HG03064 (cell line): ENCODE results near the gene VEGFA.

Source experiments
- ATAC-seq: cut with Tn5 transposase; IDR thresholded peaks from one replicate; pipeline ENCODE4 v1.9.1; 2021; ENCODE audit warnings: low read depth; ENCODE audit not compliant: unreplicated experiment

Gene VEGFA

DNA sequence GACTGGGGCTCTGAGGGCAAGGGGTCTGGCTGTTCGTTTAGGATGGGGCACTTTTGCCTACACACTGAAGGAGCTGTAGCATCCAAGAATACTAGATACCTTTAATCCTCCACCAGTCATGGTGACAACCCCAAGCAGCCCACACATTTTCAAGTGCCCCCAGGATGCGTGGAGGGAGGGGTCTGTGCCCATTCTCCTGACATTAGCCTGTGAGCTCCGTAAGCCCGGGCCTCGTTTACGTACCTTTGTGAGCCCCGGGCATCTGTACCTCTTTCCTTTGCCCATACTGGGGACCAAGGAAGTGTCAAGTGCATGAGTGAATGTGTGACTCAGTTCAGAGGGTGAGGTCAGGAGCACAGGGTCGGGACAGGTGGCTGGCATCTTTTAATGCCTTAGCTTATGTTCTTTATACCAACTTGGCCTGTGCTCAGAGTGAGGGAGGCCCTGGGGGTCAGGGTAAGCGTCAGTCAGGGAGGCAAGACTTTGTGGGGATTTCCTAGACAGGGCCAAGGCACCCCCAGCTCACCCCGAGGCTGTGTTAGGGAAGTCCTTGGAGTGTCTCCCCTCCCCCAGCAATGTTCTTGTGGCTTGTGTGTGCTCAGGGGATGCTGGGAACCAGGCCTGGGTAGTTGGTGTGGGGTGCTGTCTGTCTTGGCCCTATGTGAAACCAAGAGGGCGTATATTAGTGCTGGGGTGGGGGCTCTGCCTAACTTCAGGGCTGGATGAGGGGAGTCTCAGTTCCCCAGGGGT is 12.9 kb downstream of the VEGFA start:
- no peak for ATAC-seq

DNA sequence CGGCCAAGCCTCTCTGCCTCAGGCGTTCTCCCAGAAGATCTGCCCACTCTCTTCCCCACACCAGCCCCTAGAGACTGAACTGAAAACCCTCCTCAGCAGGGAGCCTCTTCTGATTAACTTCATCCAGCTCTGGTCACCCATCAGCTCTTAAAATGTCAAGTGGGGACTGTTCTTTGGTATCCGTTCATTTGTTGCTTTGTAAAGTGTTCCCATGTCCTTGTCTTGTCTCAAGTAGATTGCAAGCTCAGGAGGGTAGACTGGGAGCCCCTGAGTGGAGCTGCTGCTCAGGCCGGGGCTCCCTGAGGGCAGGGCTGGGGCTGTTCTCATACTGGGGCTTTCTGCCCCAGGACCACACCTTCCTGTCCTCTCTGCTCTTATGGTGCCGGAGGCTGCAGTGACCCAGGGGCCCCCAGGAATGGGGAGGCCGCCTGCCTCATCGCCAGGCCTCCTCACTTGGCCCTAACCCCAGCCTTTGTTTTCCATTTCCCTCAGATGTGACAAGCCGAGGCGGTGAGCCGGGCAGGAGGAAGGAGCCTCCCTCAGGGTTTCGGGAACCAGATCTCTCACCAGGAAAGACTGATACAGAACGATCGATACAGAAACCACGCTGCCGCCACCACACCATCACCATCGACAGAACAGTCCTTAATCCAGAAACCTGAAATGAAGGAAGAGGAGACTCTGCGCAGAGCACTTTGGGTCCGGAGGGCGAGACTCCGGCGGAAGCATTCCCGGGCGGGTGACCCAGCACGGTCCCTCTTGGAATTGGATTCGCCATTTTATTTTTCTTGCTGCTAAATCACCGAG is 14.2 kb downstream of the VEGFA start:
- ATAC-seq, result no peak

DNA sequence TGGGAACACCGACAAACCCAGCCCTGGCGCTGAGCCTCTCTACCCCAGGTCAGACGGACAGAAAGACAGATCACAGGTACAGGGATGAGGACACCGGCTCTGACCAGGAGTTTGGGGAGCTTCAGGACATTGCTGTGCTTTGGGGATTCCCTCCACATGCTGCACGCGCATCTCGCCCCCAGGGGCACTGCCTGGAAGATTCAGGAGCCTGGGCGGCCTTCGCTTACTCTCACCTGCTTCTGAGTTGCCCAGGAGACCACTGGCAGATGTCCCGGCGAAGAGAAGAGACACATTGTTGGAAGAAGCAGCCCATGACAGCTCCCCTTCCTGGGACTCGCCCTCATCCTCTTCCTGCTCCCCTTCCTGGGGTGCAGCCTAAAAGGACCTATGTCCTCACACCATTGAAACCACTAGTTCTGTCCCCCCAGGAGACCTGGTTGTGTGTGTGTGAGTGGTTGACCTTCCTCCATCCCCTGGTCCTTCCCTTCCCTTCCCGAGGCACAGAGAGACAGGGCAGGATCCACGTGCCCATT is 15.3 kb downstream of the VEGFA start:
- no peak for ATAC-seq

DNA sequence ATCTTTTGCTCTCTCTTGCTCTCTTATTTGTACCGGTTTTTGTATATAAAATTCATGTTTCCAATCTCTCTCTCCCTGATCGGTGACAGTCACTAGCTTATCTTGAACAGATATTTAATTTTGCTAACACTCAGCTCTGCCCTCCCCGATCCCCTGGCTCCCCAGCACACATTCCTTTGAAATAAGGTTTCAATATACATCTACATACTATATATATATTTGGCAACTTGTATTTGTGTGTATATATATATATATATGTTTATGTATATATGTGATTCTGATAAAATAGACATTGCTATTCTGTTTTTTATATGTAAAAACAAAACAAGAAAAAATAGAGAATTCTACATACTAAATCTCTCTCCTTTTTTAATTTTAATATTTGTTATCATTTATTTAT is 15.9 kb downstream of the VEGFA start:
- no peak for ATAC-seq

DNA sequence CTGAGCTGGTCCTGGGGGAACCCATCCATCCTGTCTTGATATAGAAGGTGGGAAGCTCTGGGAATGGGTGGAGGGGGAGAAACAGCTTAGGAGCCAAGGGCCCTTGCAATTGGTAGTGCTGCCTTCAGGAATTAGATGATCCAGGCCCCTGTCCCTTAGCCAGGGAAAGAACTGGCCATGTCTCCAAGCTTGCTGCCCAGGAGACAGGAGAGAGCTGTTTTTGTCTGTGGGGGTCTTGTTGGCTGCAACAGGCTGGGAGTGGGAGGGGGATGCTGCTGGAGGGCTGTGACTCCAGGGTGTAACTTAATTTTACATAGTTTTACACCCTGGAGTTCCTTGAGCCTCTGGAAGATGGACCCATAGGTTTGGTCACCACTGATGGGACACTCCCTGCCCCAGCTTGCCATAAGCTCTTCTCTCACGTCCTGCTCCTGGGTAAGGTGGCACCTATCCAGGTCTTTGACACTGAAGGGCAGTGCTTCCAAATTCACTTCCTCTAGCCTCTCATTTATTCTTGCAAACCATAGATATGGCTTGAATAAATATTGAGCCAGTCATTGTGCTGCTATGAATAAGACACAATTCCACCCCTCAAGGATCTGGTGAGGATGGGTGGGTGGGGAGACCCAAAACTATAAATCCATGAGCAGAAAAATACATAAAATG is 16.8 kb downstream of the VEGFA start:
- ATAC-seq, result no peak

DNA sequence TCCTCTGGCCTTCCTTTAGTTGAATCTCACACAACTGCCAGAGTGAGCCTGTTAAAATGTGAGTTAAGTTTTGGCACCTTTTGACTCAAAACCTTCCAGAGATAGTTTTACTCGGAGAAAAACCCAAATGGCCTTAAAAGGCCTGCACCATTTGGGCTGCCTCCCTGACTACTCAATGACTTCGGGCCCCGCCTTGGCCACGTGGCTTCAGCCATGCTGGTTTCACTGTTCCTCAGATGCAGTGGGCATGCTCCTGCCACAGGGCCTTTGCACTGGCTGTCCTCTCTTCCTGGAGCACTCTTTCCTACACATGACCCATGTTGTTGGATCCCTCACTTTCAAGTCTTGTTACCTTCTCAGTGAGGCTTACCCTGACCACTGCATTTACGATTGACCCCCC is 18.3 kb downstream of the VEGFA start:
- no peak for ATAC-seq

DNA sequence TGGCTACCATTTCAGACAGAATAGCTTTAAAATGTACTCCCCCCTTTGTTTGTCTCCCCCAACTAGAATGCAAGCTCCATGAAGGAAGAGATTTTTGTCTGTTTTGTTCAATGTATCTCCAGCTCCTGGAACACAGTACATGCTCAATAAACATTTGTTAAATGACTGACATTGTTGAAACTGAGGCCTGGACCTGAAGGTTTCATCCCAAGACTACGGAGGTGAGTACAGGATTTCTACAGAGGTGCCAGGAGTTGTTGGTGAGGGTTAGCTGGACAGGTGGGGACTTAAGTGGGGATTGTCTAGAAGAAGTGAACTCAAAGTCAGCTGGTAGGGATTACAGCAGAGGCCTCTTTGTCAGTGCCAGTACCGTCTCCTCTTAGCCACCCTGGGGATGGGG is 19.4 kb downstream of the VEGFA start:
- ATAC-seq, result no peak

DNA sequence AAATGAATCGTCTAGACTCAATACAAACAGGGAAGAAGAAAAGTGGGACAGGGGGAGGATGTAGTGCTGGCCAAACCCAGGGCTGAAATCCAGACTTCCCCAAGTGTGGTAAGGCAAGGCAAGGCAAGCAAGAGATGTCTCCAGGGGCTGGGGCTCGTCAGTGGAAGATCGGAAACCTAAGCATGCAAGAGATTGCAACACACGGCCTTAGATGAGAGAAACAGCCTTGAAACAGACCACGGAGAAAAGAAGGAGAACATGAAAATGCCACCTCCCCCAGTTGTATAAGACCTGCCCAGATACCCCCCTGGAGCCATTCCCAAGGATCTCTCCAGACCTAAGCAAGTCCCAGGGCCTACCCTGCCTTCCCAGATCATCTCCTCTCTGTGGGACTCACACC is 20.0 kb downstream of the VEGFA start:
- ATAC-seq, result no peak

DNA sequence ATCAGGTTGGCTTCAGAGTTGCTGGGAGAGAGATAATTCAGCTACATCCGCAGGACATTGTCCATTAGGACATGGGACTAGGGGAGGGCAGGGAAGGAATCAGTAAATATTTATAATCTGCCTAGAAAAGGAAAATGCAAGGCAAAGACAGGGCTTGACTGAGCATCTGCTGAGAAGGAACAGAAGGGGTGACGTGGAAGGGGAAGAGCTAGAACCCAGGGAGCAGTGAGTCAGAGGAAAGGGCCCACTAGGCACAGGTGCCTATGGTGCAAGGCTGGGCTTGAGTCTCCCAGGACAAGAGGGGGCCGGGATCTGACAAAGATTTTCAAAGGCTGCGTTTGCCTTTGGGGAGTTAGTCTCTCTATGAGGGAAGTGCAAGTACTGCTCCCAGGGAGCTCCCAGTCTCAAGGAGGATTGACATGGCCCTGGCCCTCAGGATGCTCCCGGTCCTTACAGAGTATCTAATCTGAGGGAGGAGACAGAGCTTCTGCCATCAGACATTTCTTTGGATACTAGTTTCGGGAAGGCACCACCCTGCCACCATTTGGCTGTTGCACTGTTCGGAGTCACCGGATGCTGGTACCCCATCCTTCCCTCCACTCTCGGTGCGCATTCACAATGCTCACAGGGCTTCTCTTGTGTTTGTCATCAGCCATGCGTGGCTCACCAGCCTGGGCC is 21.9 kb downstream of the VEGFA start:
- ATAC-seq, result no peak

DNA sequence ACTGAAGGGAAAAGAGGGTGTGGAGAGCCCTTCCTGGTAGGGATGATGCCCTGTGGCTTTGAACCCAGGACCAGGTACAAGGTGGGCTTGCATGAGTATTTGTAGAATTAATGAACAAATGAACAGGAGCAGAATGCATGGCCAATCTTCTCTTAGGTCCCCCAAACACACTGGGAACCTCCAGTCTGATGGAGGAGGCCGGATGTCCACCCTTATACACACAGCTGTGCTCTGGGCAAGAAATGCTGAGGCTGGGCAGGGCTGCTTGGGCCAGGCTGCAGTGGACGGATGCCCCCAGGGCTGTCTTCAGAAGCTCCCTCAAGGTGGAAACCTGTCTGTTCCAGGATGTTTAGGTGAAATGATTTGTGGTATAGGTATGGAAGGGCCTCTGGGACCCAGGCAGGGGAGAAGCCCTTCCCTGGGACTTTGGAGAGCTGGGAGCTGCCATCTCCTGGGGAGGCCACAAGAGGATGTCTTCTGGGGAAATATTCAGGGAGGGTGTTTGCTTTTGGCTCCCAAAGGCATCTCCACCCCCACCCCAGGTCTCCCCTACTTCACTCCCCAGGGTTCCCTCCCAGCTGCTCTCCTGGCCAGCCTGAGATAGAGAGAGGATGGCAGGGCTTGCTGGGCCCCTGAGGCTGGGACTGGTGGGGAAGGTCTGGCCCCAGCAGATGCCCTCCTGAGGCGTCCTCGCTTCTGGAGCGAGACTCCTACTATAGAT is 23.3 kb downstream of the VEGFA start:
- no peak for ATAC-seq

DNA sequence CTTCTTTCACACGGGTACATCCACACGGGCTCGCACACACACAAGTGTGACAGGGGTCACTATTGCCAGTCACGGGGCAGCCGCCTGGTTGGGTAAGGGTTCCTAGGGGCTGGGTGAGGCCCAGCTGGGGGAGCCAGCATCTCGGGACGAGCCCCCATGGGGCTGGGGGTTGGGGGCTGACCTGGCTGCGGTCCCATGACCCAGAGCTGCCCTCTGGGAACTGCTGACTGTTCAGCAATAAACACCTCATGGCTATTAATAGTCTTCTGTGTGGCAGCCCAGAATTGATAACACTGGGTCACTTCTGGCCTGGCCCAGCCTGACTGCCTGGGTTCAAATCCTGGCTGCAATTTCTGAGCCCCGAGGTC is 23.8 kb downstream of the VEGFA start:
- no peak for ATAC-seq

DNA sequence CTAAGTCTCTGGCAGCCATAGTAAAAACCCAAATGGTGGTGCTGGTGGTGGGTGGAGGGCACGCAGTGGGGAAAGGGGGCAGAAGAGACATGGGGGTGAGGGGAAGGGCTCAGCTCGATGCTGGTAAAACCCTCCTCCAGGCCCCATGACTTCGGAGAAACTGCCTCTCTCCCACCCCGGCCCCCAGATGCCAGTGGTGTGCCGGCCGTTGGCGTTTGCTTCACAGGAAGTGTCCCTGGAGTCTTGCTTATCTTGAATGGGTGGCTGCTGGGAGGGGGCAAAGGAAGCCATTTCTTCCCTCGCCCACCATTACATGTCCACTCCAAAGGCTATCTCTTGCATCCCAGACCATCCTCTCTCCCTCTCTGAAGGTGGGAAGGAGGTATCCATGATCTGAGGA is 25.4 kb downstream of the VEGFA start:
- no peak for ATAC-seq

DNA sequence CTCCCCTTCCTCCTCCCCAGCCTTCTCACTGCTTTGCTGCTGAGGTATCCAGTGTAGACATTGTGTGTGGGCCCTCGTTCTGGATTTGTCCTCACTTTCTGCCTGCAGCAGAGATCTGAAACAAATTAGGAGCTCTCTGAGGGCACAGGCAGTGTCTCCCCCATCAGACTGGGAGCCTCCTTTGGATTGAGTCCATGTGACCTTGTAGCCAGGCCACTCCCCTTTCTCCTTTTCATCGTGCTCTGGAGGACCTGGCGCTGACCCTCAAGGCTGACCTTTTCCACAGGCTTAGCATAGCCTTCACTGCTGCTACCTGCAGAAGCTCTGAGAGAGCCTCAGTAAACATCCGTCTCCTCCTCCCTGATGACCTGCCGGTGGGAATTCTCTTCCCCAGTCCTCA is 26.2 kb downstream of the VEGFA start:
- no peak for ATAC-seq

DNA sequence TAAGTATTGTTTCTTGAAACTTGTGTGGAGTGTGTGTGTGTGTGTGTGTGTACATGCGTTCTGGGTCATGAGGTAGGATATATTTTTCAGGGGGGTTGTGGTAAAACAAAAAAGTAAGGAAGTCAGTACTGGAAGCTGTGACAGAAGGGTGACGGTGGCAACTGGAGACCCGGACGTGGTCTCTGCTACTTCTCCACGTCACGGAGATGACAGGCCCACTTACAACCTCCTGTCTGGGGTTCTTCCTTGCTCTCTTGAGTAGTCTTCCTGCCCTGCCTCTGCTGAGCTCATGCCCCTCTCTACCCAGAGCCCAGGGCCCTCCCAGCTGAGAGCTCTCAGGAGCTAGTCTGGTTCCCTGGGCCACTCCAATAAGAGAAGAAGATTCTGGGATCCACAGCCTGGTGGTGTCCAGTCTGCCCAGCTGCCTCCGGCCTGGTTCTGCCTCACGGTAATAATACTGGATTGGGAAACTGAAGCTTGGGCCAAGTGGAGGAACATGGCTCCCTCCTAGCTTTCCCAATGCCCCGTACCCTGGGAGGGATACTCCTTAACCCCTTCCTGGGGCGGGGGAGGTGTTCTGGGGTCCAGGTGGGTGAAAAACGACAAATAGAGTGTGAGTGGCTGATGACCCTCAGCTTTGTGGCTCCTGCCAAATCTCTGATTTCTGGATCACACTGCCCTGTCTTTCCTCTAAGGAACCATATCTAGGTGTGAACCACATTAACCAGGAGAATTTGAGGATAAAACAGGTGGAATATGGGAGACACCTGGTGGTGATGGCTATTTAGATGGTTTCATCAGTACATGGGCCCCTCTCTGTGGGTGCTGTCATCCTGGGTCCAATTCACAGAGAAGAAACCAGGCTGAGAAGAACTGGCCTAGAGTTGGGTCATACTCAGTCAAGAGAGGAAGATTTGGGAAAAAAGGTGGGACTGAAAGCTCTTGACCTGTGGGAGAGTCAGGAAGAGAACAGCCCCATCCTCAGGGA is 27.2 kb downstream of the VEGFA start:
- no peak for ATAC-seq

DNA sequence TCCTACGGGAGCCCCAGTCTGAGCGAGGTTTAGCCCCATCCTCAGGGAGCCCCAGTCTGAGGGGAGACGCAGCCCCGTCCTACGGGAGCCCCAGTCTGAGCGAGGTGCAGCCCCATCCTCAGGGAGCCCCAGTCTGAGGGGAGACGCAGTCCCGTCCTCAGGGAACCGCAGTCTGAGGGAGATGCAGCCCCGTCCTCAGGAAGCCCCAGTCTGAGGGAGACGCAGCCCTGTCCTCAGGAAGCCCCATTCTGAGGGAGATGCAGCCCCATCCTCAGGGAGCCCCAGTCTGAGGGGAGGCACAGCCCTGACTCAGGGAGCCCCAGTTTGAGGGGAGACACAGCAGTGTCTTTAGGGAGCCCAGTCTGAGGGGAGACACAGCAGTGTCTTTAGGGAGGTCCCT is 27.9 kb downstream of the VEGFA start:
- no peak for ATAC-seq

DNA sequence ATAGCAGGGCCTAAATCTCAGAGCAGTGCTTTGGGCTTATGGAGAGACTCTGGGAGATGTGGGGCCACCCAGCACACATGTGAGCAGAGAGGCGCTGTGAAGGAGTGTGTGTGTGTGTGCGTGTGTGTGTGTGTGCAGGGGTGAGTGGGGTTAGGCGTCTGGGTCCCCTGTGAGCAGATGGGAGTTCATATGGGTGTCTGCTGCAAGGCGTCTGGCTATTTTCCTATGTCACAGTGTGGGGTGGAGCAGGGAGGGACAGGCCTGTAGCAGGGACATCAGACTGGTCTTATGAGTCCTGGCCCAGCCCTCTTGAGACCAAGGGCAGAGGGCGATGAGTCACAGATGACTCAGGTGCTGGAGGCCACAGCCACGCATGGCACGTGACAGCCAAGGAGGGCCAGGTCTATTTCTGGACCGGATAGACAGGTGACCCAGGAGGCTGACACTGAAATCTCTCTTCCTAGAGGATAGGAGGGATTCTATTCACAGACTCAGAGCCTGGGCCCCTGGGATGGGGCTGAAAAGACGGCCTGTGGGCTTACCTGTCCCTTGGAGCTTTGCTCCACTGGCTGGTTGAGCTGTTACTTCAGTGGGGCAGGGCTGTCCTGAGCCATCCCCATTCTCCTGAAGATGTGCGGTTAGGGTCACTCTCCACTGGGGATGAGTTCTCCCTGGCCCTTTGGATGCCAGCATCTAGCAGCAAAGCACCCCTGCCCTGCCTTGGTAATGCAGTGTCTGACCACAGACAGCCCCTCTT is 28.9 kb downstream of the VEGFA start:
- ATAC-seq, result no peak

DNA sequence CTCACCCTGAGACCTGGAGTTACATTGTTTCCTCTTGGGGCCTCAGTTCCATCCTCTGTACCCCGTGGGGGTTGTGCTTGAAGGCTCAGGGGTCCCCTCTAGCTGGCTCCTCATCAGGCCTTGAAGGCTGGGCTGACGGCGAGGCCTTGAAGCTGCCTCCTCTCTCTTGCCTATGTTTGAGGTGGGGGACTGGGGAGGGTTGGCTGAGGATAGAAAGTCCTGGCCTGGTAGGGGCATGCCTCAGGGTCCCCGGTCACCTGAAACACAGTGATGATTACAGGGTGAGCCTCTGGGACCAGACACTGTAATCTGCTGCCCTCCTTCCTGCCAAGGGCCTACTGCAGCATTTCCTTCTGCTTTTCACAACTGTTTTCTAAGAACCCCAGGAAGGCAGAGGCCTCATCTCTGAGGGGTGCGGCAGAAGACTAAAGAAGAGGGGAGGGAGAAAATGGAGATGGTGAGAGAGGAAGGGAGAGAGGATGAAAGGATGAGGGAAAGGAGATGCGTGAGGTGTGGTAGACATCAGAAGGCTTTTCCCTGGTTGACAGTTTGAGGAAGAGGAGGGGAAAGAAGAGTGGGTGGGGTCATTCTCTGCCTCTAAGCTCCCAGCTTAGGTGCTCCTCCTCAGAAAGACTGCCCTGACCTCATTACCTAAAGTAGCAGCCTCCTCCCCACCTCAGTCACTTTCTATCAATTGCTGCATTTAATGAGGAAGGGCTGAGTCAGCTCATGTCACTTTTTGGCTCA is 29.7 kb downstream of the VEGFA start:
- no peak for ATAC-seq

DNA sequence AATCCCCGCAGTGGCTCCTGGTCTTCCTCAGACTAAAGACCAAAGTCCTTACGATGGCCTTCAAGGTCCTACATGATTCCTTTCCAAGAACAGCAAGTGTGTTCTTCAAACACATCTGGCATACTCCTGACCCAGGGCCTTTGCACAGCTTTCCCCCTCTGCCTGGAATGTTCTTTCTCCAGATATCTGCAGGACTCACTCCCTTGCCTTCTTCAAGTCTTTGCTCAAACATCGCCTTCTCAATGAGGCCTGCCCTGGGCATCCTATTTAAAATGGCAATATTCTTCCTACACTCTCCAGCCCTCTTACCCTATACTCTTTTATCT is 30.2 kb downstream of the VEGFA start:
- no peak for ATAC-seq
